ENCODE data around the gene HNRNPH3. TPM values are rescaled to one million over a fixed set of nuclear protein-coding genes. Genes with fewer than 3 reads are reported as not detected.
A peak's percentile ranks its signal among the peaks of the same experiment; 100 is the strongest.

HNRNPH3 gene
- total RNA-seq, 3 donors from 2014 or later, result 57.9 to 65.9 (median 65.3) TPM

GRCh38 chr10:68332259-68333057, 594 bp downstream of the HNRNPH3 start, which contains the start of gene PBLD:
Gene PBLD, minus strand, starts transcription at chr10:68332928. Its CDS starts 26,084 bp downstream, at chr10:68306844.
- DNase-seq (ENCODE audit: low spot score in 2 of 2), result peak; percentile 56 to 76
- H3K27me3 ChIP-seq, result no peaks in the 10 kb centered on the region
- H3K9me3 ChIP-seq, result no peaks in the 10 kb centered on the region
- H3K36me3 ChIP-seq, result no peaks in the 10 kb centered on the region
- intact Hi-C loops (cut with DNase I; ENCODE audit: low total_unique reads), result no loop called here
- peak within 1 kb of the TSS; percentile 99 to 100 for H3K27ac ChIP-seq
- peak within 1 kb of the TSS; percentile 93 to 99 (median 99) for H3K4me3 ChIP-seq
- H3K4me1 ChIP-seq, result peaks cover 0 to 13% of the 10 kb centered on the region in 2 donors
- TF ChIP-seq POLR2AphosphoS5 (IDR thresholded peaks at IDR 0.05) (peak; percentile 88 to 92 (median 88)), POLR2A (IDR thresholded peaks at IDR 0.05) (no peak), CTCF (IDR thresholded peaks at IDR 0.05) (peak; percentile 30 to 62 (median 40))

DNA sequence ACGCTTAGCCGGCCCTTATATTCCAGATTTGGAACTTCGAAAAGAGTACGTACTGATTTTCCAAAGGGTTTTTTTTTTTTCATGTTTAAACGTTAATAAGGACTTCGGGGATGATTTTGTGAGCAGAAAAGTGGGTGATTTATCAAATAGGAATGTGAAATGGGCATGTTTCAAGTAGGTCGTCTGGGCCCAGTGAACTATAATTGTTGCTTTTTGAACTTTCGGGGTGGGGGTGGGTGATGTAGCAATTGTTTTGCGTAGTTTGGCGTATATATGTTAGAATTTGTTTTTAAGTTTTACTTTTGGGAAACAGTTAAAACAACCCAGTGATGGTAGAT, 1.2 kb downstream of the HNRNPH3 start:
- Histone ChIP-seq H3K4me3 (peak overlapping the region; percentile 93 to 99 (median 99)), H3K9me3 (no peaks in the 10 kb centered on the region), H3K4me1 (peaks cover 0 to 10% of the 10 kb centered on the region in 2 donors), H3K27me3 (no peaks in the 10 kb centered on the region), H3K36me3 (no peaks in the 10 kb centered on the region), H3K27ac (peak overlapping the region; percentile 99 to 100)
- intact Hi-C loops (cut with DNase I; ENCODE audit: low total_unique reads), result no loop called here
- TF ChIP-seq CTCF (IDR thresholded peaks at IDR 0.05), result no peak
- no peak for TF ChIP-seq POLR2A (IDR thresholded peaks at IDR 0.05)
- TF ChIP-seq POLR2AphosphoS5 (IDR thresholded peaks at IDR 0.05), result no peak
- no peak for DNase-seq (ENCODE audit: low spot score in 2 of 2)

DNA sequence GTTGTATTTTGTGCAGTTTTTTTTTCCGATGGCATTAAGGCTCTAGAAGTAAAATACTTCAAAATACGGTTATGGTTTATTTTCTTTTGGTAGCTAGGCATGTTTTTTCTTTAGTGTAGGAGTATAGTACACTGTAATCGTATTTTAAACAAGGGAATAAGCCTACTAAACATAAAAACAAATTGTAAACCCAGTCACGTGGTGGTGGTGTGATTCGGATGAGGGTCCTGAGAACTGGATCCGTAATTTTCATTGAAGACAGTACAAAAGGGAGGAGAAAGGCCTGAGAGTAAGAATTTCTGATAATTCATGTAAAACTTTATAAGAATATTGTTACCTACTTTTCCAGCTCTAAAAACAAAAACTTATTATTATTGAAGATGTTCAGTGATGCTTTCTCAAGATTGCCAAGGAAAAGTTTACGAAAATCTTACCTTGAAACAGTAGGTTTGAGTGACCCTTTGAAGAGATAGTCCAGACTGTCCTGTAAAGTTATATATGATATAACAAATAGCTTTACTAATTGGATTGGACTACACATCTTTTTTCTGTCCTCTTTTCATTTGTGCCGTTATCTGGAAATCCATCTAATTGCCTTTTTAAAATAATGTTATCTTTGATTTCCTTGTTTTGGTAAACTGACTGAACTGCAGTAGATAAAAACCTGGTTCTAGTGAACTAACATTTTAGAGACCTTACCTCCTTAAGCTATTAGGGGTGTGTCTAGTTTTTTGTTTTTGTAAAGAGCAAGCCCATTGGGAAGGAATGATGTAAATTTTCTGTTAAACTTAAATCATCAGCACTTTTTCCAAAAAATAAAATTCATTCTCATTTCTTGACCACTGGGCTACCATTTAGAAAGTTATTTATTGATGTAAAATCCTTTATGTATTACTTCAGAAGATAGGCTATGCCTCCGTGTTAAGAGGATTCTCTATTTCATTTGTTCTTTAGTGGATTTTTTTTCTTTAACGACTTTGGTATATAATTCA, 1.9 kb downstream of the HNRNPH3 start:
- Histone ChIP-seq H3K4me3 (peak overlapping the region; percentile 93 to 99 (median 99)), H3K27ac (peak overlapping the region; percentile 99 to 100), H3K4me1 (peaks cover 0 to 9% of the 10 kb centered on the region in 2 donors), H3K9me3 (no peaks in the 10 kb centered on the region), H3K36me3 (no peaks in the 10 kb centered on the region), H3K27me3 (no peaks in the 10 kb centered on the region)
- no peak for DNase-seq (ENCODE audit: low spot score in 2 of 2)
- no peak for TF ChIP-seq CTCF (IDR thresholded peaks at IDR 0.05)
- TF ChIP-seq POLR2AphosphoS5 (IDR thresholded peaks at IDR 0.05), result no peak
- no peak for TF ChIP-seq POLR2A (IDR thresholded peaks at IDR 0.05)
- intact Hi-C loops (cut with DNase I; ENCODE audit: low total_unique reads), result no loop called here

DNA sequence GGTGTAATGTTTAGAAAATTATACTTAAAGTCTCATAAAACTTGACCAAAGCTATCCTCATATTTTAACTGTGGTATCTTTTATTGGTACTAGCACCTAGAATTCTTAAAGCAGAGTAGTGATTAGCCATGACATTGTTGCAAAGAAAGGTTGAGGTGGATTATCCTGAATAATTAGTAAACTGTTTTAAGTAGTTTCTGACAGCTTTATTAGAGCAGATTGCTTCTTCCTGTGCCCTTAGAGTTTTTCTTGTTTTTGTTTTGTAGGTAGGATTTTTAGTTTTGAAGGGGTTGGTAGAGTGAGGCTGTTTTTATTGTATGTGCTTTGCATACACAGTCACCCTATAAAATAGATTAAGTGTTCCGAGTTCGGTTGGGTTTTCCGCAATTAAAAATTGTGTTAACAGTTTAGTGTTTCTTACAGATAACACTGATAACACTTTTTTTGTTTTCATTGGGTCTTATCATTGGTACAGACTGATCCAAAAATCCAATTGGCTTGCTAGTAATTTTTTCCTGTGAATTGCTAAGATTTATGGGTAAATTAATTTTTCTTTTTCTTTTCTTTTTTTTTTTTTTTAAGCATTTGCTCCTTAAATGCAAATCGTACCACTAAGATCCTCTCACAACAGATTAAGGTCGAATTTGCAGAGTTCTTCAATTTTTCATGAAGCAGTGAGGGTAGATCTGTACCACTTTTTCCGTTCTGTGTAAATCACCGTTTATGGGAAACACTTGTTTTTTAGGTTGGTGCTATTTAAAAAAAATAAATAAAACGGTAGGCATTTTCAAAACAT, 3.0 kb downstream of the HNRNPH3 start:
- H3K27ac ChIP-seq, result no peak overlapping the region
- no peak for TF ChIP-seq POLR2AphosphoS5 (IDR thresholded peaks at IDR 0.05)
- TF ChIP-seq POLR2A (IDR thresholded peaks at IDR 0.05), result no peak
- no peak for TF ChIP-seq CTCF (IDR thresholded peaks at IDR 0.05)
- intact Hi-C loops (cut with DNase I; ENCODE audit: low total_unique reads), result no loop called here
- no peak for DNase-seq (ENCODE audit: low spot score in 2 of 2)
- H3K4me1 ChIP-seq, result no peaks in the 10 kb centered on the region
- peak overlapping the region; percentile 93 to 99 (median 99) for H3K4me3 ChIP-seq
- no peaks in the 10 kb centered on the region for H3K27me3 ChIP-seq
- H3K9me3 ChIP-seq, result no peaks in the 10 kb centered on the region
- H3K36me3 ChIP-seq, result no peaks in the 10 kb centered on the region

All from breast epithelium (tissue), 4 donors.